GM12878 (cell line): ENCODE measurements around the gene DUSP15. TPM values are rescaled to one million over a fixed set of nuclear protein-coding genes. Genes with fewer than 3 reads are reported as not detected.

Experiments used
- ATAC-seq: fragments of 200-7000 bp; cut with Tn5 transposase; 3 replicates; pipeline ENCODE4 v1.9.1; 2020; ENCODE audit warnings: mild to moderate bottlenecking, moderate library complexity
- BruUV-seq: library from RNA; stranded (reverse); fragments of 400-500 nt; replicated peaks from 2 replicates; lab custom pipeline; 2021; lab: Mats Ljungman, UMichigan
- CTCF ChIA-PET: fragments of 300-600 bp; sonication (Branson Sonifier 250); formaldehyde crosslinking; extraction: SDS; loops from one replicate; lab custom pipeline; 2021; ENCODE audit warnings: inconsistent platforms; lab: Yijun Ruan, JAX
- POLR2A ChIA-PET: fragments of 350-600 bp; formaldehyde crosslinking; extraction: SDS; loops from one replicate; lab custom pipeline; 2021; ENCODE audit warnings: inconsistent platforms; lab: Charles Lee
- RAD21 ChIA-PET: fragments of 300-600 bp; sonication (Branson Sonifier 250); formaldehyde crosslinking; loops from one replicate; lab custom pipeline; 2023; ENCODE audit warnings: antibody characterized with exemption; ENCODE audit not compliant: unreplicated experiment; lab: Charles Lee
- SMC1A ChIA-PET: fragments of 300-600 bp; sonication (Branson Sonifier 250); formaldehyde crosslinking; loops from one replicate; lab custom pipeline; 2023; ENCODE audit not compliant: unreplicated experiment, uncharacterized antibody; lab: Charles Lee
- DNase-seq: peaks from one replicate; pipeline ENCODE4 v3.0.0-alpha.2; 2011; ENCODE audit warnings: low read depth, low spot score
- FAIRE-seq: peaks from 3 replicates; lab custom pipeline; 2011; peaks lifted over from hg19 to GRCh38; lab: Jason Lieb, UNC
- H2AFZ ChIP-seq: 2 replicates; pipeline ENCODE4 v1.6.0; 2011; ENCODE audit warnings: low read depth, low read length, control low read depth; ENCODE audit not compliant: control insufficient read depth
- H3K27ac ChIP-seq: 2 replicates; pipeline ENCODE4 v1.5.1; 2011; ENCODE audit warnings: control low read depth; ENCODE audit not compliant: control insufficient read depth, insufficient read depth
- H3K27me3 ChIP-seq, 2 experiments: replicated peaks in 1 of 2; 2 replicates each; pipeline versions ENCODE4 v1.6.0 to v1.6.1; 2011; ENCODE audit warnings: low read length in 1 of 2; ENCODE audit not compliant: control insufficient read depth in 2 of 2, insufficient read depth in 2 of 2
- H3K36me3 ChIP-seq, 2 experiments: 2 replicates each; pipeline ENCODE4 v1.5.1; 2011; ENCODE audit warnings: low read length in 1 of 2; ENCODE audit not compliant: control insufficient read depth in 2 of 2, insufficient read depth in 2 of 2
- H3K4me1 ChIP-seq: 2 replicates; pipeline ENCODE4 v1.6.1; 2011; ENCODE audit warnings: mild to moderate bottlenecking, low read length, moderate library complexity, mixed read lengths; ENCODE audit not compliant: control insufficient read depth, insufficient read depth
- H3K4me2 ChIP-seq: 2 replicates; pipeline ENCODE4 v1.6.0; 2011; ENCODE audit warnings: control low read depth; ENCODE audit not compliant: control insufficient read depth, insufficient read depth
- H3K4me3 ChIP-seq: fragments of 200-600 bp; sonication (generic); 2 replicates; pipeline ENCODE4 v1.5.1; 2016
- H3K79me2 ChIP-seq: 2 replicates; pipeline ENCODE4 v1.6.0; 2011; ENCODE audit warnings: low read length; ENCODE audit not compliant: control insufficient read depth, insufficient read depth
- H3K9ac ChIP-seq: 2 replicates; pipeline ENCODE4 v1.8.0; 2011; ENCODE audit warnings: low read length, control low read depth, mixed read lengths; ENCODE audit not compliant: control insufficient read depth, insufficient read depth
- H3K9me3 ChIP-seq: replicated peaks from 3 replicates; pipeline ENCODE4 v1.5.1; 2011; ENCODE audit warnings: mild to moderate bottlenecking, low read length; ENCODE audit not compliant: control insufficient read depth, insufficient read depth
- H4K20me1 ChIP-seq: 2 replicates; pipeline ENCODE4 v1.6.0; 2011; ENCODE audit not compliant: control insufficient read depth, insufficient read depth
- BHLHE40 ChIP-seq, 2 experiments: fragments of 450-650 bp in 1 of 2; IDR thresholded peaks; 2 replicates each; pipeline ENCODE4 v1.6.1; 2011 to 2017; ENCODE audit warnings: low read depth in 2 of 2, borderline replicate concordance in 1 of 2, improper control_type of control experiment in 1 of 2, low read length in 1 of 2, mild to moderate bottlenecking in 1 of 2
- CBX5 ChIP-seq: sonication (generic); IDR thresholded peaks from 2 replicates; pipeline ENCODE4 v1.6.1; 2016; ENCODE audit warnings: low read depth, moderate library complexity, mild to moderate bottlenecking, inconsistent platforms
- CTCF ChIP-seq, 3 experiments: IDR thresholded peaks in 2 of 3; conservative IDR thresholded peaks in 1 of 3; 2 replicates each; pipeline ENCODE4 v1.5.1; 2011; ENCODE audit warnings: low read depth in 3 of 3, low read length in 3 of 3, mild to moderate bottlenecking in 3 of 3, control low read depth in 2 of 3, moderate library complexity in 2 of 3, inconsistent platforms in 1 of 3, mixed read lengths in 1 of 3; ENCODE audit not compliant: control insufficient read depth in 2 of 3, insufficient read depth in 1 of 3; ENCODE audit errors: extremely low read depth in 1 of 3
- EP300 ChIP-seq, 2 experiments: fragments of 150-350 bp in 1 of 2; IDR thresholded peaks; 2 replicates each; pipeline ENCODE4 v1.6.1; 2011 to 2012; ENCODE audit warnings: low read depth in 2 of 2, low read length in 2 of 2, borderline replicate concordance in 1 of 2, improper control_type of control experiment in 1 of 2, inconsistent platforms in 1 of 2; ENCODE audit not compliant: control insufficient read depth in 1 of 2
- FOXK2 ChIP-seq: fragments of 450-650 bp; IDR thresholded peaks from 2 replicates; pipeline ENCODE4 v1.6.1; 2017; ENCODE audit warnings: mild to moderate bottlenecking, moderate library complexity
- IRF4 ChIP-seq: IDR thresholded peaks from 2 replicates; pipeline ENCODE4 v1.6.1; 2011; ENCODE audit warnings: low read depth, low read length
- JUND ChIP-seq: IDR thresholded peaks from 2 replicates; pipeline ENCODE4 v1.6.1; 2012; ENCODE audit warnings: low read depth, mild to moderate bottlenecking, low read length, improper control_type of control experiment, moderate library complexity
- KDM1A ChIP-seq: fragments of 200-600 bp; sonication (generic); IDR thresholded peaks from 2 replicates; pipeline ENCODE4 v1.6.1; 2016; ENCODE audit warnings: borderline replicate concordance
- LARP7 ChIP-seq: fragments of 450-650 bp; IDR thresholded peaks from 2 replicates; pipeline ENCODE4 v1.6.1; 2017; ENCODE audit warnings: mild to moderate bottlenecking
- MTA2 ChIP-seq: fragments of 450-650 bp; IDR thresholded peaks from 2 replicates; pipeline ENCODE4 v1.6.1; 2016; ENCODE audit warnings: low read depth, mild to moderate bottlenecking, moderate library complexity
- MTA3 ChIP-seq: IDR thresholded peaks from 2 replicates; pipeline ENCODE4 v1.6.1; 2012; ENCODE audit warnings: low read length, inconsistent platforms, borderline replicate concordance
- RAD21 ChIP-seq: IDR thresholded peaks from 2 replicates; pipeline ENCODE4 v1.6.1; 2011; ENCODE audit warnings: mild to moderate bottlenecking, low read depth, low read length, moderate library complexity; ENCODE audit not compliant: insufficient read depth
- SRF ChIP-seq, 2 experiments: IDR thresholded peaks; 2 replicates each; pipeline ENCODE4 v1.6.1; 2011; ENCODE audit warnings: low read depth in 2 of 2, low read length in 2 of 2, mild to moderate bottlenecking in 1 of 2, moderate library complexity in 1 of 2
- ZNF207 ChIP-seq: fragments of 450-650 bp; IDR thresholded peaks from 2 replicates; pipeline ENCODE4 v1.6.1; 2014; ENCODE audit warnings: antibody characterized with exemption, mild to moderate bottlenecking, borderline replicate concordance
- ZNF274 ChIP-seq: IDR thresholded peaks from one replicate; pipeline ENCODE4 v1.8.0; 2011; ENCODE audit not compliant: insufficient read length, insufficient read depth
- ZNF592 ChIP-seq: fragments of 450-650 bp; IDR thresholded peaks from 2 replicates; pipeline ENCODE4 v1.6.1; 2017; ENCODE audit warnings: mild to moderate bottlenecking, moderate library complexity
- ZSCAN29 ChIP-seq: fragments of 450-650 bp; IDR thresholded peaks from 2 replicates; pipeline ENCODE4 v1.6.1; 2017; ENCODE audit warnings: mild to moderate bottlenecking, moderate library complexity
- WGBS: methylation state at CpG from one replicate; pipeline ENCODE4 v1.1.6; 2016; ENCODE audit warnings: low lambda C conversion rate; ENCODE audit not compliant: insufficient replicate concordance, insufficient coverage; ENCODE audit errors: missing lambda C conversion rate; 5-methylcytosine and 5-hydroxymethylcytosine counted together
- in situ Hi-C: fragments of 300-500 bp; cut with MboI; formaldehyde crosslinking; loops from 9 replicates; pipeline ENCODE4 v1.14.3; 2018; ENCODE audit warnings: mixed read lengths
- intact Hi-C: fragments of 100-400 bp; cut with micrococcal nuclease; formaldehyde crosslinking; loops from one replicate; pipeline ENCODE4 v1.14.2; 2022; ENCODE audit not compliant: unreplicated experiment
- polyA plus RNA-seq, 11 experiments: library from polyadenylated mRNA; depleted of rRNA in 4 of 11; unstranded in 6 of 11; stranded (reverse) in 5 of 11; fragments of >200 nt; fragmentation: Nextera tagmentation in 4 of 11; fragmentation: Illumina TruSeq in 1 of 11; extraction: Ambion mirVana in 4 of 11; extraction: Trizol in 1 of 11; gene quantifications; 1 replicate in 1 of 11; 2 replicates in 10 of 11; pipeline versions ENCODE4 v1.2.1 to v1.2.3, GENCODE V29; 2011 to 2016; ENCODE audit warnings: inconsistent platforms in 2 of 11, missing spikeins in 2 of 11, low read depth in 1 of 11
- total RNA-seq, 4 experiments: library from RNA; depleted of rRNA in 3 of 4; stranded (reverse); fragments of >200 nt in 3 of 4; fragmentation: Illumina TruSeq in 1 of 4; extraction: Trizol in 1 of 4; gene quantifications; 2 replicates each; pipeline versions ENCODE4 v1.2.1 to v1.2.3, GENCODE V29; 2013 to 2021
- TF ChIP-seq, protein P1 (sequence below): fragments of 450-650 bp; IDR thresholded peaks from 2 replicates; pipeline ENCODE4 v1.6.1; 2016; ENCODE audit warnings: mild to moderate bottlenecking

DUSP15 gene
- total and polyA plus RNA-seq, 10 of the 15 experiments (the other 5 are each of a cell fraction or from before 2014, with no cell fraction given), result 0.06 to 2.5 (median 0.67) TPM; not detected in 1

- BruUV-seq, result no TSS peak
- no peak overlapping the region for H2AFZ ChIP-seq
- H3K4me1 ChIP-seq, result no peaks in the 10 kb centered on the region
- no peak for FAIRE-seq
- POLR2A ChIA-PET, result interaction anchor here (1.0 kb wide), 1 partner anchor 19 kb away, joined by 4 read pairs; no protein-coding TSS in a partner anchor
- SMC1A ChIA-PET, result interaction anchor here (0.8 to 1.4 kb wide), 4 partner anchors 17 to 43 kb away, joined by 3 to 11 read pairs (median 3); no protein-coding TSS in a partner anchor
- CTCF ChIA-PET, result interaction anchor here (2.5 kb wide), 1 partner anchor 37 kb away, joined by 14 read pairs; the partner anchor contains the start of gene PDRG1
- H3K36me3 ChIP-seq, result no peaks in the 10 kb centered on the region
- RAD21 ChIA-PET, result interaction anchor here (0.6 to 1.9 kb wide), 5 partner anchors 9 to 46 kb away, joined by 3 to 5 read pairs (median 3); no protein-coding TSS in a partner anchor
- no peaks in the 10 kb centered on the region for H3K79me2 ChIP-seq
- TF ChIP-seq CBX5 (no peak), CTCF (IDR thresholded peaks at IDR 0.05 in 2 of 3, conservative IDR thresholded peaks at IDR 0.05 in 1 of 3; ENCODE audit: control insufficient read depth in 2 of 3, extremely low read depth in 1 of 3, insufficient read depth in 1 of 3, low read depth in 3 of 3, low read length in 3 of 3) (no peak), ZSCAN29 (no peak), FOXK2 (no peak), EP300 (IDR thresholded peaks at IDR 0.05; ENCODE audit: borderline replicate concordance in 1 of 2, control insufficient read depth in 1 of 2, low read depth in 2 of 2, low read length in 2 of 2) (no peak), JUND (no peak), IRF4 (no peak), LARP7 (no peak), SRF (IDR thresholded peaks at IDR 0.05; ENCODE audit: low read depth in 2 of 2, low read length in 2 of 2) (no peak), ZNF592 (no peak), MTA2 (no peak), ZNF207 (no peak), ZNF274 (no peak), RAD21 (no peak), KDM1A (no peak), BHLHE40 (IDR thresholded peaks at IDR 0.05; ENCODE audit: borderline replicate concordance in 1 of 2, low read depth in 2 of 2, low read length in 1 of 2) (no peak), MTA3 (no peak)
- TF ChIP-seq, protein P1, sequence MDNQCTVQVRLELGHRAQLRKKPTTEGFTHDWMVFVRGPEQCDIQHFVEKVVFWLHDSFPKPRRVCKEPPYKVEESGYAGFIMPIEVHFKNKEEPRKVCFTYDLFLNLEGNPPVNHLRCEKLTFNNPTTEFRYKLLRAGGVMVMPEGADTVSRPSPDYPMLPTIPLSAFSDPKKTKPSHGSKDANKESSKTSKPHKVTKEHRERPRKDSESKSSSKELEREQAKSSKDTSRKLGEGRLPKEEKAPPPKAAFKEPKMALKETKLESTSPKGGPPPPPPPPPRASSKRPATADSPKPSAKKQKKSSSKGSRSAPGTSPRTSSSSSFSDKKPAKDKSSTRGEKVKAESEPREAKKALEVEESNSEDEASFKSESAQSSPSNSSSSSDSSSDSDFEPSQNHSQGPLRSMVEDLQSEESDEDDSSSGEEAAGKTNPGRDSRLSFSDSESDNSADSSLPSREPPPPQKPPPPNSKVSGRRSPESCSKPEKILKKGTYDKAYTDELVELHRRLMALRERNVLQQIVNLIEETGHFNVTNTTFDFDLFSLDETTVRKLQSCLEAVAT, result no peak
- TF ChIP-seq, all 136 proteins: peak for 0
- Histone ChIP-seq H3K9ac (no peak overlapping the region), H3K27me3 (no peaks in the 10 kb centered on the region), H3K9me3 (no peaks in the 10 kb centered on the region), H3K4me2 (no peak overlapping the region), H3K27ac (no peak overlapping the region), H3K4me3 (no peak overlapping the region), H4K20me1 (no peaks in the 10 kb centered on the region)
- in situ Hi-C loops, result no loop called here
- 42% methylated on average over 5 of the region's 5 CpGs for WGBS
- intact Hi-C loops, result no loop called here
- ATAC-seq (no peak), DNase-seq (no peak)
Measured at GRCh38 chr20:31914170-31914569, 43.8 kb upstream of the DUSP15 start.
